SJSA1 (cell line): Measurements from ENCODE around the gene CREB5. TPM values are rescaled to one million over a fixed set of nuclear protein-coding genes. Genes with fewer than 3 reads are reported as not detected.

Experiments
- DNase-seq, 2 experiments: peaks; one replicate each; pipeline ENCODE4 v3.0.0-alpha.2; 2015 to 2020; ENCODE audit warnings: low spot score in 2 of 2, low read depth in 1 of 2
- H3K27ac ChIP-seq: fragments of 250-450 bp; sonication (Bioruptor Pico); 2 replicates; pipeline ENCODE4 v1.5.1; 2020; ENCODE audit warnings: mild to moderate bottlenecking, moderate library complexity
- H3K27me3 ChIP-seq: fragments of 250-450 bp; sonication (Bioruptor Pico); replicated peaks from 2 replicates; pipeline ENCODE4 v1.5.1; 2020; ENCODE audit warnings: mild to moderate bottlenecking, moderate library complexity
- H3K36me3 ChIP-seq: fragments of 250-450 bp; sonication (Bioruptor Pico); 2 replicates; pipeline ENCODE4 v1.5.1; 2020; ENCODE audit warnings: mild to moderate bottlenecking
- H3K4me1 ChIP-seq: fragments of 250-450 bp; sonication (Bioruptor Pico); replicated peaks from 2 replicates; pipeline ENCODE4 v1.6.1; 2021; ENCODE audit warnings: mild to moderate bottlenecking
- H3K4me3 ChIP-seq: fragments of 250-450 bp; sonication (Bioruptor Pico); 2 replicates; pipeline ENCODE4 v1.5.1; 2020; ENCODE audit warnings: mild to moderate bottlenecking
- H3K9me3 ChIP-seq: fragments of 250-450 bp; sonication (Bioruptor Pico); replicated peaks from 2 replicates; pipeline ENCODE4 v1.5.1; 2020; ENCODE audit warnings: mild to moderate bottlenecking
- total RNA-seq: library from RNA; depleted of rRNA; stranded (reverse); fragments of >200 nt; shearing (Covaris generic); gene quantifications from 2 replicates; pipeline ENCODE4 v1.2.3, GENCODE V29; 2014

The CREB5 gene
- total RNA-seq, 1 experiment from 2014 or later = 1.00 TPM

DNA sequence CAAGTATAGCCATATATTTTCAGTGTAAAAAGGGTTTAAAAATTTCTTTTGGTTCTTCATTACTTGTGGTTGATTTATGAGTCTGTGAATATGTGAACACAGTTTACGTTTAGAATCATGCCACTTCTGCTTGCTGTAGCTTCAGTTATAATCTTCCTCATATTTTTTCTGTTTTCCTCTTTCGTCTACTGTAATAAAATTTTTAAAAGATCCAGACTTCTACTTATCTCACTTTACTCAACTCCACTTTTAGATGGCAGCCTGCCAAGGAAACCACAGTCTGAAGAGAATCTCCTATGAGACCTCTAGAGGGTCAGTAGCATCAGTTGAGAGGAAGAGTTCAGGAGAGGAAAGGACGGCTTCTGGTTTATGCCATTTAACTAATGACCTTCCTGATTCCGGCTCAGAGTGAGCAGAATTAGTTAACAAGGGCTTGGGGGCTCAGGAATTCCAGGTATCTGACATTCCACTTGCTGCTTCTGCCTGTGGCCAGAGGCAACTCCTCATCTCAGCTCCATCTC is 21.4 kb downstream of the CREB5 start:
- Histone ChIP-seq H3K9me3 (no peaks in the 10 kb centered on the region), H3K27me3 (peaks cover 9% of the 10 kb centered on the region), H3K4me1 (no peaks in the 10 kb centered on the region), H3K36me3 (no peaks in the 10 kb centered on the region), H3K27ac (no peak overlapping the region), H3K4me3 (no peak overlapping the region)
- DNase-seq = no peak

DNA sequence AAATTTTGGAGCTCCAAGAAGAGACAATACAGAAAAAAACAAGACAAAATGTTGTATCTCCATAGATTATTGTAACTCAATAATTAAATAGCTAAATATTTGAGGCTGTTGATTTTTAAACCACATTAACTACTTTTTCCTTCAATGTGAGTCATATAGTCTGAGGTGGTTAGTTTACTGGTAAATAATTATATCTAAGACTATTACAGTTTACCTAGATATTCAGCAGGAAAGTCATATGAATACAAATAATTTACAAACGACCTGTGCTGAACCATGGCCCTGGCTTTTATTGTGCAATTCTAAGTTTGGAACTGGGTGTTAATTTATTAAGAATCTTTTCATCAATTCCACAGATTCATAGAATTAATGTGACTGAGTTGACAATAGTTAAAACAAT is 22.2 kb downstream of the CREB5 start:
- Histone ChIP-seq H3K27me3 (peaks cover 9% of the 10 kb centered on the region), H3K9me3 (no peaks in the 10 kb centered on the region), H3K27ac (no peak overlapping the region), H3K36me3 (no peaks in the 10 kb centered on the region), H3K4me1 (no peaks in the 10 kb centered on the region), H3K4me3 (no peak overlapping the region)
- no peak for DNase-seq

GRCh38 chr7:28435152-28435551 is 22.8 kb downstream of the CREB5 start:
- H3K9me3 ChIP-seq = no peaks in the 10 kb centered on the region
- DNase-seq = no peak
- H3K4me3 ChIP-seq = no peak overlapping the region
- H3K27ac ChIP-seq = no peak overlapping the region
- H3K36me3 ChIP-seq = no peaks in the 10 kb centered on the region
- H3K27me3 ChIP-seq = peaks cover 9% of the 10 kb centered on the region
- H3K4me1 ChIP-seq = no peaks in the 10 kb centered on the region

DNA sequence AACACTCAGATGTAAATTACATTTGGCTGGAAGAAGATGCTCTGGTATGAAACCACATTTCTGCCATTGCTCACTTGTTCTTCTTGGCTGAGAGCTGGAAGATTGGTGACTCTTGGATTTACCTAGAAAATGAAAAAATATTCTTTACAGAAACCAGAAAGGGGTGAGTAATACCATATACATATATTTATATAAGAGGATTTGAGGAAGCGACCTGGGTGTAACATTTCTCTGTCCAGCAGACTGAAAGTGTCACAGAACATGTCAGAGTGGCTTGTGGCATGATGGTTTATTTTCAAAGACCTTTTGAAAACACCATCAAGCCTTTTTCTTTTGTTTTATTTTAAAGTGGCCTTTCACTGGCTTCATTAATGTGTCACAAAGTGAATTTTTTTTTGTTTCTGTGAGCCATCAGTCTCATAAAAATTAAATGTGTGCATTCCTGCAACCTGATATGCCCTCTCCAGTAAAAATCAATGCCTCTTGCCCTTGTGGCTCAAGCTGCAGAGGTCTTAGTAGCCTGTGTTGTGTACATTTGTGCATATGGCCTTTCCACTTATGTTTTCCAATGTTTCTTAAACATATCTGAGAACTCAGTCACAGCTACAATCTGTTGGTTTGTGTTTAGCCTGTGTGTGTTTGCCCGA is 23.5 kb downstream of the CREB5 start:
- Histone ChIP-seq H3K9me3 (no peaks in the 10 kb centered on the region), H3K27ac (no peak overlapping the region), H3K4me1 (no peaks in the 10 kb centered on the region), H3K4me3 (no peak overlapping the region), H3K36me3 (no peaks in the 10 kb centered on the region), H3K27me3 (peaks cover 9% of the 10 kb centered on the region)
- DNase-seq = no peak

GRCh38 chr7:28440055-28440601 is 27.8 kb downstream of the CREB5 start:
- H3K27me3 ChIP-seq = peaks cover 12% of the 10 kb centered on the region
- no peak for DNase-seq
- no peak overlapping the region for H3K4me3 ChIP-seq
- H3K4me1 ChIP-seq = no peaks in the 10 kb centered on the region
- H3K9me3 ChIP-seq = no peaks in the 10 kb centered on the region
- H3K27ac ChIP-seq = no peak overlapping the region
- no peaks in the 10 kb centered on the region for H3K36me3 ChIP-seq

- H3K4me1 ChIP-seq = no peaks in the 10 kb centered on the region
- H3K27ac ChIP-seq = no peak overlapping the region
- no peak overlapping the region for H3K4me3 ChIP-seq
- no peaks in the 10 kb centered on the region for H3K36me3 ChIP-seq
- H3K9me3 ChIP-seq = no peaks in the 10 kb centered on the region
- peaks cover 6% of the 10 kb centered on the region; the same call in 1 of the 2 replicates for H3K27me3 ChIP-seq
- no peak for DNase-seq
Observed at GRCh38 chr7:28442540-28443420, 30.5 kb downstream of the CREB5 start.

GRCh38 chr7:28446131-28446530 is 33.8 kb downstream of the CREB5 start:
- DNase-seq = no peak
- Histone ChIP-seq H3K27me3 (0 out of 2 replicates have a peak, but pooled peaks cover 3% of the 10 kb centered on the region), H3K27ac (no peak overlapping the region), H3K36me3 (no peaks in the 10 kb centered on the region), H3K4me3 (no peak overlapping the region), H3K9me3 (no peaks in the 10 kb centered on the region), H3K4me1 (no peaks in the 10 kb centered on the region)

- Histone ChIP-seq H3K4me1 (no peaks in the 10 kb centered on the region), H3K9me3 (no peaks in the 10 kb centered on the region), H3K27me3 (peaks cover under 1% of the 10 kb centered on the region; the same call in 1 of the 2 replicates), H3K4me3 (no peak overlapping the region), H3K36me3 (no peaks in the 10 kb centered on the region), H3K27ac (no peak overlapping the region)
- no peak for DNase-seq
Observed at GRCh38 chr7:28447071-28447470, 34.8 kb downstream of the CREB5 start.

DNA sequence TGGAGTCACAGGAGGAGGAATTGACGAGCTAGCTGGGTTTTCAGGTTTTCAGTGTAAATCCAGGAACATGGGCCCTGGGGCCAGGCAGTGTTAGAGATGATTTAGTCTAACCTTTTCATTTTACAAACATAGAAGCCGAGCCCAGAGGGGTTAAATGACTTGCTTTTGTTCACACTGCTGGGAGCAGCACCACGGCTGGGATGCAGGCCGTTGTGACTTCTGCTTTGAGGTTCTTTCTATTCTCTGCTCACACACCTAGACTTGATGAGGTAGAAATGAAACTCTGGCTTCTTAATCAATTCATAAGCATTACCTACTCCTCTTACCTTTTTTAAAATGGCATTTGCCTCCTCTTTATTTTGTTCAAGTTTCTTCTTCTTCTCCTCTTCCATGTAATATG is 36.4 kb downstream of the CREB5 start:
- Histone ChIP-seq H3K27ac (no peak overlapping the region), H3K4me1 (no peaks in the 10 kb centered on the region), H3K36me3 (no peaks in the 10 kb centered on the region), H3K4me3 (no peak overlapping the region), H3K9me3 (no peaks in the 10 kb centered on the region), H3K27me3 (no peaks in the 10 kb centered on the region; the same call in 1 of the 2 replicates)
- DNase-seq = no peak

- H3K27ac ChIP-seq = no peak overlapping the region
- H3K4me3 ChIP-seq = no peak overlapping the region
- no peaks in the 10 kb centered on the region for H3K9me3 ChIP-seq
- DNase-seq = no peak
- H3K36me3 ChIP-seq = no peaks in the 10 kb centered on the region
- H3K4me1 ChIP-seq = no peaks in the 10 kb centered on the region
- H3K27me3 ChIP-seq = no peaks in the 10 kb centered on the region; the same call in 1 of the 2 replicates
Observed at GRCh38 chr7:28452681-28453080, 40.4 kb downstream of the CREB5 start.

- Histone ChIP-seq H3K4me1 (no peaks in the 10 kb centered on the region), H3K27ac (no peak overlapping the region), H3K9me3 (no peaks in the 10 kb centered on the region), H3K36me3 (no peaks in the 10 kb centered on the region), H3K27me3 (no peaks in the 10 kb centered on the region; the same call in 1 of the 2 replicates), H3K4me3 (no peak overlapping the region)
- DNase-seq = no peak
Observed at GRCh38 chr7:28455486-28455885, 43.2 kb downstream of the CREB5 start.

DNA sequence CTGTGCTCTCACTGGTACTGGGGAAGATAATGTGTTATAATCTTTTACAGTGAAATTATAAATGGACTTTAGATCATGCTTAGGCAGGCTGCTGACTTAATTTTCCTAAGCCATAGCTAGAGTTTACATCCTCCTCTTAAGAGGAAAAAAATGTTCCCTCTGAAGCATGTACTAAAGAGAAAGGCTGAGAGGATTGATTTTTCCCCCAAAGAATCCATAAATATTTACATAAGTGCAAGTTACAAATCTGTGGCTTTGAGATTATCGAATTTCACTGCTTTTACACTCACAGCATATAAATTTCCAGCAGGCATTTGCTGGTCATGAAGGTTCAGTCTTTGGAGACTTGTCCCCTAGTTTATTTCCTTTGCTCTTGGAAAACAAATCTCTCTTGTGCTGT is 43.7 kb downstream of the CREB5 start:
- Histone ChIP-seq H3K36me3 (no peaks in the 10 kb centered on the region), H3K4me1 (no peaks in the 10 kb centered on the region), H3K27ac (no peak overlapping the region), H3K4me3 (no peak overlapping the region), H3K27me3 (no peaks in the 10 kb centered on the region; the same call in 1 of the 2 replicates), H3K9me3 (no peaks in the 10 kb centered on the region)
- DNase-seq = no peak

DNA sequence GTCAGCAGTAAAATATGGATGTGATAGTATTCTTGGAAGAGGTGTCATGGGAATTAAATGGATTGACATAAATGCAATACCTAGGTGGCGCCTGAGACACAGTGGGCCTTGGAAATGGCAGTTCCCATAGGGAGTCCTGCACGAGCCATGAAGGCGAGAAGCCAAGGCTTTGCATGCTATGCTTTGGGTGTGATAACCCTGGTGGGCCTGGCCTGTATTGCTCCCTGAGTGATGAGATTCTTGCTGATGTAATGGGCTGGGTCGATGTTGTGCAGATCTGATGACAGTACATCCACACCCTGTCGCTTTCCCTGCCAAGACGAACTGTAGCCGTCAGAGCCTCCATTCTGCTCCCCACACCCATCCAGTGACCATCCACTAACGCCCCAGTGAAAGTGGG is 46.4 kb downstream of the CREB5 start:
- no peaks in the 10 kb centered on the region for H3K36me3 ChIP-seq
- H3K27me3 ChIP-seq = 0 out of 2 replicates have a peak, but pooled peaks cover under 1% of the 10 kb centered on the region
- no peak overlapping the region for H3K27ac ChIP-seq
- H3K9me3 ChIP-seq = no peaks in the 10 kb centered on the region
- DNase-seq = no peak
- no peaks in the 10 kb centered on the region for H3K4me1 ChIP-seq
- H3K4me3 ChIP-seq = no peak overlapping the region

- H3K4me3 ChIP-seq = no peak overlapping the region
- DNase-seq = no peak
Observed at GRCh38 chr7:28459306-28459705, 47.0 kb downstream of the CREB5 start.

More at GRCh38 chr7:28459306-28459705, 47.0 kb downstream of the CREB5 start:
- H3K4me1 ChIP-seq = no peaks in the 10 kb centered on the region
- H3K36me3 ChIP-seq = no peaks in the 10 kb centered on the region
- H3K27ac ChIP-seq = no peak overlapping the region
- H3K9me3 ChIP-seq = no peaks in the 10 kb centered on the region
- 0 out of 2 replicates have a peak, but pooled peaks cover 5% of the 10 kb centered on the region for H3K27me3 ChIP-seq
